ENCODE measurements around the gene ZRANB3. TPM values are rescaled to one million over a fixed set of nuclear protein-coding genes. Genes with fewer than 3 reads are reported as not detected.
"Not testable (repeated sequence)": the region's sequence is repeated elsewhere in the genome, so short reads cannot be mapped to it uniquely, and the experiment has no call there.

ZRANB3 gene
- total and polyA plus RNA-seq, 10 of the 15 experiments (the other 5 are each of a cell fraction or from before 2014, with no cell fraction given), result 5.6 to 11.4 (median 9.9) TPM

DNA sequence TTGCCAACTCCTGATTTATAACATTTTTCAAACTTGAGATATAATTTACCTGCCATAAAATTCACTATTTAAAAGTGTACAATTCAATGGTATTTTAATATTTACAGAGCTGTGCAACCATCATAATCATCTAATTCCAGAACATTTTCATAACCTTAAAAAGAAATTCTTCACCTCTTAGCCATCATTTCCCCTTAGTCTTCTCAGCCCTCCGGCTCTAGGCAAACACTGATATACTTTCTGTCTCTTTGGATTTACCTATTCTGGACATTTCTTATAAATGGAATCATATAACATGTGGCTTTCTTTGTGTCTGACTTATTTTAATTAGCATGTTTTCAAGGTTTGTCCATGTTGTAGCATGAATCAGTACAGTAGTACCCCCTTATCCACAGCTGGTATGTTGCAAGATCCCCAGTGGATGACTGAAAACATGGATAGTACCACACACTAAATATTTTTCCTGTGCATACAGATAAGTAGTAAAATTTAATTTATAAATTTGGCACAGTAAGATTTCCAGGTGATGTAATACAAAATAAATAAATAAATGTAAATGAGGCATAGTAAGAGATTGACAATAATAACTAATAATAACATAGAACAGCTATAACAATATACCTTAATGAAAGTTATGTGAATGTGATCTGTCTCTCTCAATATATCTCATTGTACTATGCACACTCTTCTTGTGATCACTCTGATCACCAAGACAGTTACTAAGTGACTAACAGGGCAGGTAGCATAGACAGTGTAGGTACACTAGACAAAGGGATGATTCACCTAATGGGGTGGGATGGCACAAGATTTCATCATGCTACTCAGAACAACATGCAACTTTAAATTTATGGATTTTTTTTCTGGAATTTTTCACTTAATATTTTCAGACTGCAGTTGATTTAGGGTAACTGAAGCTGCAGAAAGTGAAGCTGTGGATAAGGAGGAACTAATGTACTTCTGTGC is 405.8 kb downstream of the ZRANB3 start:
- POLR2A ChIA-PET, result no interaction called here
- intact Hi-C loops (cut with micrococcal nuclease; ENCODE audit: unreplicated experiment), result no loop called here
- H4K20me1 ChIP-seq (ENCODE audit: control insufficient read depth, insufficient read depth), result no peaks in the 10 kb centered on the region
- CTCF ChIA-PET, result interaction anchor here (1.5 kb wide), 1 partner anchor 17 kb away, joined by 4 read pairs; no protein-coding TSS in a partner anchor
- H3K4me3 ChIP-seq, result no peak overlapping the region
- H3K27ac ChIP-seq (ENCODE audit: control insufficient read depth, insufficient read depth), result no peak overlapping the region
- no peaks in the 10 kb centered on the region for H3K9me3 ChIP-seq (replicated peaks; ENCODE audit: control insufficient read depth, insufficient read depth, low read length)
- H2AFZ ChIP-seq (ENCODE audit: control insufficient read depth, low read depth, low read length), result no peak overlapping the region
- FAIRE-seq, result no peak
- BruUV-seq (replicated peaks), result no TSS peak
- in situ Hi-C loops (cut with MboI), result no loop called here
- no peak for DNase-seq (ENCODE audit: low read depth, low spot score)
- H3K4me2 ChIP-seq (ENCODE audit: control insufficient read depth, insufficient read depth), result no peak overlapping the region
- no peaks in the 10 kb centered on the region for H3K4me1 ChIP-seq (ENCODE audit: control insufficient read depth, insufficient read depth, low read length)
- no peak for ATAC-seq
- RAD21 ChIA-PET (ENCODE audit: unreplicated experiment), result interaction anchor here (0.5 kb wide), 1 partner anchor 662 kb away, joined by 5 read pairs; no protein-coding TSS in a partner anchor
- peaks cover 0 to 2% of the 10 kb centered on the region in 2 experiments; a peak in 3 of 4 replicates for H3K36me3 ChIP-seq (ENCODE audit: control insufficient read depth in 2 of 2, insufficient read depth in 2 of 2, low read length in 1 of 2)
- no peaks in the 10 kb centered on the region for H3K79me2 ChIP-seq (ENCODE audit: control insufficient read depth, insufficient read depth, low read length)
- H3K27me3 ChIP-seq (replicated peaks in 1 of 2; ENCODE audit: control insufficient read depth in 2 of 2, insufficient read depth in 2 of 2, low read length in 1 of 2), result no peaks in the 10 kb centered on the region
- no peak overlapping the region for H3K9ac ChIP-seq (ENCODE audit: control insufficient read depth, insufficient read depth, low read length)
- WGBS (ENCODE audit: insufficient coverage, insufficient replicate concordance, low lambda C conversion rate, missing lambda C conversion rate), result 100% methylated on average over 1 of the region's 1 CpG
- TF ChIP-seq KDM1A (IDR thresholded peaks at IDR 0.05; ENCODE audit: borderline replicate concordance) (no peak), YBX1 (IDR thresholded peaks at IDR 0.05) (no peak), RFX5 (IDR thresholded peaks at IDR 0.05; ENCODE audit: low read depth, low read length) (no peak), RB1 (IDR thresholded peaks at IDR 0.05; ENCODE audit: borderline replicate concordance) (no peak), IKZF2 (IDR thresholded peaks at IDR 0.05) (no peak), RELA (IDR thresholded peaks at IDR 0.05; ENCODE audit: borderline replicate concordance, partially characterized antibody) (no peak), EP300 (IDR thresholded peaks at IDR 0.05; ENCODE audit: borderline replicate concordance in 1 of 2, control insufficient read depth in 1 of 2, low read depth in 2 of 2, low read length in 2 of 2) (no peak)
- TF ChIP-seq, protein P1, sequence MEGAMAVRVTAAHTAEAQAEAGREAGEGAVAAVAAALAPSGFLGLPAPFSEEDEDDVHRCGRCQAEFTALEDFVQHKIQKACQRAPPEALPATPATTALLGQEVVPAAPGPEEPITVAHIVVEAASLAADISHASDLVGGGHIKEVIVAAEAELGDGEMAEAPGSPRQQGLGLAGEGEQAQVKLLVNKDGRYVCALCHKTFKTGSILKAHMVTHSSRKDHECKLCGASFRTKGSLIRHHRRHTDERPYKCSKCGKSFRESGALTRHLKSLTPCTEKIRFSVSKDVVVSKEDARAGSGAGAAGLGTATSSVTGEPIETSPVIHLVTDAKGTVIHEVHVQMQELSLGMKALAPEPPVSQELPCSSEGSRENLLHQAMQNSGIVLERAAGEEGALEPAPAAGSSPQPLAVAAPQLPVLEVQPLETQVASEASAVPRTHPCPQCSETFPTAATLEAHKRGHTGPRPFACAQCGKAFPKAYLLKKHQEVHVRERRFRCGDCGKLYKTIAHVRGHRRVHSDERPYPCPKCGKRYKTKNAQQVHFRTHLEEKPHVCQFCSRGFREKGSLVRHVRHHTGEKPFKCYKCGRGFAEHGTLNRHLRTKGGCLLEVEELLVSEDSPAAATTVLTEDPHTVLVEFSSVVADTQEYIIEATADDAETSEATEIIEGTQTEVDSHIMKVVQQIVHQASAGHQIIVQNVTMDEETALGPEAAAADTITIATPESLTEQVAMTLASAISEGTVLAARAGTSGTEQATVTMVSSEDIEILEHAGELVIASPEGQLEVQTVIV (IDR thresholded peaks at IDR 0.05; ENCODE audit: borderline replicate concordance, partially characterized antibody), result no peak
- SMC1A ChIA-PET (ENCODE audit: uncharacterized antibody, unreplicated experiment), result interaction anchor here (1.2 kb wide), 1 partner anchor 39 kb away, joined by 3 read pairs; no protein-coding TSS in a partner anchor

GRCh38 chr2:135121658-135122039 is 409.4 kb downstream of the ZRANB3 start:
- BruUV-seq (replicated peaks); in situ Hi-C loops (cut with MboI); H3K79me2 ChIP-seq (ENCODE audit: control insufficient read depth, insufficient read depth, low read length); RAD21 ChIA-PET (ENCODE audit: unreplicated experiment); H3K27me3 ChIP-seq (replicated peaks in 1 of 2; ENCODE audit: control insufficient read depth in 2 of 2, insufficient read depth in 2 of 2, low read length in 1 of 2); H3K9me3 ChIP-seq (replicated peaks; ENCODE audit: control insufficient read depth, insufficient read depth, low read length); ATAC-seq; H3K4me2 ChIP-seq (ENCODE audit: control insufficient read depth, insufficient read depth); H3K9ac ChIP-seq (ENCODE audit: control insufficient read depth, insufficient read depth, low read length); intact Hi-C loops (cut with micrococcal nuclease; ENCODE audit: unreplicated experiment); H2AFZ ChIP-seq (ENCODE audit: control insufficient read depth, low read depth, low read length); H3K27ac ChIP-seq (ENCODE audit: control insufficient read depth, insufficient read depth); FAIRE-seq; DNase-seq (ENCODE audit: low read depth, low spot score); H3K36me3 ChIP-seq (ENCODE audit: control insufficient read depth in 2 of 2, insufficient read depth in 2 of 2, low read length in 1 of 2); H3K4me3 ChIP-seq; H3K4me1 ChIP-seq (ENCODE audit: control insufficient read depth, insufficient read depth, low read length); POLR2A ChIA-PET; H4K20me1 ChIP-seq (ENCODE audit: control insufficient read depth, insufficient read depth): not testable (repeated sequence)
- ChIA-PET SMC1A (ENCODE audit: uncharacterized antibody, unreplicated experiment) (interaction anchor here (0.9 to 1.5 kb wide), 3 partner anchors 45 to 587 kb away, joined by 3 to 5 read pairs (median 3); no protein-coding TSS in a partner anchor), CTCF (interaction anchor here (1.1 kb wide), 1 partner anchor 16 kb away, joined by 6 read pairs; no protein-coding TSS in a partner anchor)
- WGBS (ENCODE audit: insufficient coverage, insufficient replicate concordance, low lambda C conversion rate, missing lambda C conversion rate), result 98% methylated on average over 6 of the region's 6 CpGs

All from GM12878 (cell line).